HepG2 (cell line): ENCODE measurements around the gene TRIM67. TPM values are rescaled to one million over a fixed set of nuclear protein-coding genes. Genes with fewer than 3 reads are reported as not detected.

Experiments
- GATAD2A ChIP-seq: IDR thresholded peaks from 2 replicates; pipeline ENCODE4 v1.6.1; 2016
- MIER2 ChIP-seq: IDR thresholded peaks from 2 replicates; pipeline ENCODE4 v1.6.1; 2016; ENCODE audit warnings: missing biosample characterization, missing genetic modification reagents
- NFIC ChIP-seq: IDR thresholded peaks from 2 replicates; pipeline ENCODE4 v1.6.1; 2012; ENCODE audit warnings: mild to moderate bottlenecking, low read length, inconsistent platforms
- ONECUT2 ChIP-seq: sonication (generic); formaldehyde crosslinking; IDR thresholded peaks from 2 replicates; pipeline ENCODE4 v1.4.0; 2020; ENCODE audit warnings: missing genetic modification reagents
- SIX1 ChIP-seq: sonication (generic); formaldehyde crosslinking; IDR thresholded peaks from 2 replicates; pipeline ENCODE4 v1.4.0; 2020; ENCODE audit warnings: missing genetic modification reagents, borderline replicate concordance
- ZNF609 ChIP-seq: sonication (generic); formaldehyde crosslinking; IDR thresholded peaks from 2 replicates; pipeline ENCODE4 v1.4.0; 2020; ENCODE audit warnings: mild to moderate bottlenecking, missing genetic modification reagents, borderline replicate concordance
- polyA plus RNA-seq, 8 experiments: library from polyadenylated mRNA; depleted of rRNA in 3 of 8; stranded (reverse) in 7 of 8; unstranded in 1 of 8; fragments of >200 nt; fragmentation: Illumina TruSeq in 4 of 8; extraction: Trizol in 4 of 8; gene quantifications; 2 replicates each; pipeline versions ENCODE4 v1.2.1 to v1.2.3, GENCODE V29; 2011 to 2016; ENCODE audit warnings: low read depth in 4 of 8, missing spikeins in 1 of 8, mixed read lengths in 1 of 8; ENCODE audit not compliant: insufficient read depth in 1 of 8
- total RNA-seq, 5 experiments: library from RNA; depleted of rRNA; stranded (reverse); fragments of >200 nt; fragmentation: Illumina TruSeq; extraction: Trizol; gene quantifications; 2 replicates each; pipeline ENCODE4 v1.2.3, GENCODE V29; 2016; ENCODE audit warnings: low read depth in 1 of 5
- TF ChIP-seq, protein P1 (sequence below), 2 experiments: sonication (generic) in 1 of 2; formaldehyde crosslinking in 1 of 2; IDR thresholded peaks; 2 replicates each; pipeline versions ENCODE4 v1.4.0 to v1.6.1; 2016 to 2020; ENCODE audit warnings: borderline replicate concordance in 1 of 2, low read depth in 1 of 2, mild to moderate bottlenecking in 1 of 2, missing genetic modification reagents in 1 of 2
- TF ChIP-seq, protein P2 (sequence below): sonication (generic); formaldehyde crosslinking; IDR thresholded peaks from 2 replicates; pipeline ENCODE4 v1.4.0; 2020; ENCODE audit warnings: missing genetic modification reagents
- TF ChIP-seq, protein P3 (sequence below): sonication (generic); formaldehyde crosslinking; IDR thresholded peaks from 2 replicates; pipeline ENCODE4 v1.5.0; 2020; ENCODE audit warnings: missing genetic modification reagents
- TF ChIP-seq, protein P4 (sequence below): sonication (generic); formaldehyde crosslinking; IDR thresholded peaks from 2 replicates; pipeline ENCODE4 v1.8.1; 2022; ENCODE audit warnings: low read depth, mild to moderate bottlenecking, missing genetic modification reagents
- TF ChIP-seq, protein P5 (sequence below): sonication (generic); formaldehyde crosslinking; IDR thresholded peaks from 2 replicates; pipeline ENCODE4 v1.4.0; 2020; ENCODE audit warnings: missing genetic modification reagents, borderline replicate concordance

The TRIM67 gene
- total and polyA plus RNA-seq, 2 of the 13 experiments (the other 11 are each of a cell fraction or from before 2014, with no cell fraction given): not detected

DNA sequence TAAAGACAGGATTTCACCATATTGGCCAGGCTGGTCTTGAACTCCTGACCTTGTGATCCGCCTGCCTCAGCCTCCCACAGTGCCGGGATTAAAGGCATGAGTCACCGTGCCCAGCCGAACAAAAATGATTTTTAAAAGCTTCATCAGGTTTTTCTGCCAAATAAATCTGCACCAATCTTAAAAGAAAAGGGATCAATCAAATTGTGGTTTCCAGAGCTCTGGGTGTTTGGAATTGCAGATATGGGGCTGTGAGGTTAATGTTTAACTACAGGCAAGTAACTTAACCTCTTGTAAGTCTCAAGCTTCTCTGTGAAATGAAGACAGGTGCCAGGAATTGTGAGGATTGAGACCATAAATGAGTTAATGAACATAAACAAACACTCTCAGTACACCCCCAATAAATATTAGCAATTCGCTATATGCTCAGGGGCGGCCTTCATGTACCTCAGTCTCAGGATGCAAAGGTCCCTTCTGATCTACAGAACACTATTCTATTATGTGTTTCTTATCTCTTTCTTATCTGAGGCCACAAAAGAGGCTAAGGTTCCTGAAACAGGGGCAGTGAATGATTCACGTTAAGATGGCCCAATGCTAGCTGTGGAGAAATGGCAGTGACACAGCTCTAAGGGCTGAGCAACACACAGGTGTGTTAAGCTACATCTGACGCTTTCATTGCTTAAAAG is 72.0 kb downstream of the TRIM67 start (continued):
- TF ChIP-seq, protein P1, sequence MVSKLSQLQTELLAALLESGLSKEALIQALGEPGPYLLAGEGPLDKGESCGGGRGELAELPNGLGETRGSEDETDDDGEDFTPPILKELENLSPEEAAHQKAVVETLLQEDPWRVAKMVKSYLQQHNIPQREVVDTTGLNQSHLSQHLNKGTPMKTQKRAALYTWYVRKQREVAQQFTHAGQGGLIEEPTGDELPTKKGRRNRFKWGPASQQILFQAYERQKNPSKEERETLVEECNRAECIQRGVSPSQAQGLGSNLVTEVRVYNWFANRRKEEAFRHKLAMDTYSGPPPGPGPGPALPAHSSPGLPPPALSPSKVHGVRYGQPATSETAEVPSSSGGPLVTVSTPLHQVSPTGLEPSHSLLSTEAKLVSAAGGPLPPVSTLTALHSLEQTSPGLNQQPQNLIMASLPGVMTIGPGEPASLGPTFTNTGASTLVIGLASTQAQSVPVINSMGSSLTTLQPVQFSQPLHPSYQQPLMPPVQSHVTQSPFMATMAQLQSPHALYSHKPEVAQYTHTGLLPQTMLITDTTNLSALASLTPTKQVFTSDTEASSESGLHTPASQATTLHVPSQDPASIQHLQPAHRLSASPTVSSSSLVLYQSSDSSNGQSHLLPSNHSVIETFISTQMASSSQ (IDR thresholded peaks at IDR 0.05; ENCODE audit: low read depth): peak; percentile 98
- TF ChIP-seq, protein P1 (CRISPR knock-in tag; IDR thresholded peaks at IDR 0.05; ENCODE audit: borderline replicate concordance): peak; percentile 98
- TF ChIP-seq, protein P2, sequence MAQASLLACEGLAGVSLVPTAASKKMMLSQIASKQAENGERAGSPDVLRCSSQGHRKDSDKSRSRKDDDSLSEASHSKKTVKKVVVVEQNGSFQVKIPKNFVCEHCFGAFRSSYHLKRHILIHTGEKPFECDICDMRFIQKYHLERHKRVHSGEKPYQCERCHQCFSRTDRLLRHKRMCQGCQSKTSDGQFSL (CRISPR knock-in tag): peak; percentile 80
- TF ChIP-seq, protein P3, sequence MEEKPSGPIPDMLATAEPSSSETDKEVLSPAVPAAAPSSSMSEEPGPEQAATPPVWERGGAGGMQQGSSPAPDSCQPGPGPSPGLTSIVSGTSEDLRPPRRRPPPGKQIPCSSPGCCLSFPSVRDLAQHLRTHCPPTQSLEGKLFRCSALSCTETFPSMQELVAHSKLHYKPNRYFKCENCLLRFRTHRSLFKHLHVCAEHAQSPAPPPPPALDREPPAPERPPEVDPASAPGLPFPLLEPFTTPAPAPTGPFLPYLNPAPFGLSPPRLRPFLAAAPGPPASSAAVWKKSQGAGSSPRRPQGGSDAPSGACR (CRISPR knock-in tag): 0 out of 2 replicates have a peak, but pooled peaks have one; percentile 26
- TF ChIP-seq NFIC (peak; percentile 83; the same call in 1 of the 2 replicates), MIER2 (0 out of 2 replicates have a peak, but pooled peaks have one; percentile 11), GATAD2A (CRISPR knock-in tag) (peak; percentile 91), ZNF609 (CRISPR knock-in tag) (peak; percentile 86; the same call in 1 of the 2 replicates), SIX1 (CRISPR knock-in tag) (peak; percentile 67; the same call in 1 of the 2 replicates), ONECUT2 (no peak)
- TF ChIP-seq, protein P4, sequence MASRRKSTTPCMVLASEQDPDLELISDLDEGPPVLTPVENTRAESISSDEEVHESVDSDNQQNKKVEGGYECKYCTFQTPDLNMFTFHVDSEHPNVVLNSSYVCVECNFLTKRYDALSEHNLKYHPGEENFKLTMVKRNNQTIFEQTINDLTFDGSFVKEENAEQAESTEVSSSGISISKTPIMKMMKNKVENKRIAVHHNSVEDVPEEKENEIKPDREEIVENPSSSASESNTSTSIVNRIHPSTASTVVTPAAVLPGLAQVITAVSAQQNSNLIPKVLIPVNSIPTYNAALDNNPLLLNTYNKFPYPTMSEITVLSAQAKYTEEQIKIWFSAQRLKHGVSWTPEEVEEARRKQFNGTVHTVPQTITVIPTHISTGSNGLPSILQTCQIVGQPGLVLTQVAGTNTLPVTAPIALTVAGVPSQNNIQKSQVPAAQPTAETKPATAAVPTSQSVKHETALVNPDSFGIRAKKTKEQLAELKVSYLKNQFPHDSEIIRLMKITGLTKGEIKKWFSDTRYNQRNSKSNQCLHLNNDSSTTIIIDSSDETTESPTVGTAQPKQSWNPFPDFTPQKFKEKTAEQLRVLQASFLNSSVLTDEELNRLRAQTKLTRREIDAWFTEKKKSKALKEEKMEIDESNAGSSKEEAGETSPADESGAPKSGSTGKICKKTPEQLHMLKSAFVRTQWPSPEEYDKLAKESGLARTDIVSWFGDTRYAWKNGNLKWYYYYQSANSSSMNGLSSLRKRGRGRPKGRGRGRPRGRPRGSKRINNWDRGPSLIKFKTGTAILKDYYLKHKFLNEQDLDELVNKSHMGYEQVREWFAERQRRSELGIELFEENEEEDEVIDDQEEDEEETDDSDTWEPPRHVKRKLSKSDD: 0 out of 2 replicates have a peak, but pooled peaks have one; percentile 46
- TF ChIP-seq, protein P5, sequence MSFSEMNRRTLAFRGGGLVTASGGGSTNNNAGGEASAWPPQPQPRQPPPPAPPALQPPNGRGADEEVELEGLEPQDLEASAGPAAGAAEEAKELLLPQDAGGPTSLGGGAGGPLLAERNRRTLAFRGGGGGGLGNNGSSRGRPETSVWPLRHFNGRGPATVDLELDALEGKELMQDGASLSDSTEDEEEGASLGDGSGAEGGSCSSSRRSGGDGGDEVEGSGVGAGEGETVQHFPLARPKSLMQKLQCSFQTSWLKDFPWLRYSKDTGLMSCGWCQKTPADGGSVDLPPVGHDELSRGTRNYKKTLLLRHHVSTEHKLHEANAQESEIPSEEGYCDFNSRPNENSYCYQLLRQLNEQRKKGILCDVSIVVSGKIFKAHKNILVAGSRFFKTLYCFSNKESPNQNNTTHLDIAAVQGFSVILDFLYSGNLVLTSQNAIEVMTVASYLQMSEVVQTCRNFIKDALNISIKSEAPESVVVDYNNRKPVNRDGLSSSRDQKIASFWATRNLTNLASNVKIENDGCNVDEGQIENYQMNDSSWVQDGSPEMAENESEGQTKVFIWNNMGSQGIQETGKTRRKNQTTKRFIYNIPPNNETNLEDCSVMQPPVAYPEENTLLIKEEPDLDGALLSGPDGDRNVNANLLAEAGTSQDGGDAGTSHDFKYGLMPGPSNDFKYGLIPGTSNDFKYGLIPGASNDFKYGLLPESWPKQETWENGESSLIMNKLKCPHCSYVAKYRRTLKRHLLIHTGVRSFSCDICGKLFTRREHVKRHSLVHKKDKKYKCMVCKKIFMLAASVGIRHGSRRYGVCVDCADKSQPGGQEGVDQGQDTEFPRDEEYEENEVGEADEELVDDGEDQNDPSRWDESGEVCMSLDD (CRISPR knock-in tag): 0 out of 2 replicates have a peak, but pooled peaks have one; percentile 69
